Natural killer cell (primary cell): ENCODE results near the gene LRRC10B. TPM values are rescaled to one million over a fixed set of nuclear protein-coding genes. Genes with fewer than 3 reads are reported as not detected.

ENCODE experiments used
- ATAC-seq, 3 donors: fragments of 150-1000 bp in 2 of 3; fragments of 200-7000 bp in 1 of 3; cut with Tn5 transposase; 1 replicate in 1 of 3; 2 replicates in 2 of 3; pipeline ENCODE4 v1.10.0; 2021; ENCODE audit warnings: mild to moderate bottlenecking in 2 of 3, moderate library complexity in 2 of 3
- DNase-seq, 2 donors: peaks; one replicate each; pipeline versions ENCODE4 v3.0.0 to v3.0.0-alpha.2; 2013 to 2021; ENCODE audit warnings: mixed read lengths in 1 of 2
- H3K27ac ChIP-seq: one replicate; pipeline ENCODE4 v1.5.1; 2013; ENCODE audit warnings: mild to moderate bottlenecking, low read length
- H3K27me3 ChIP-seq: one replicate; pipeline ENCODE4 v1.6.1; 2013; ENCODE audit warnings: low read length; ENCODE audit not compliant: control insufficient read depth, insufficient read depth
- H3K36me3 ChIP-seq: one replicate; pipeline ENCODE4 v1.6.1; 2013; ENCODE audit warnings: low read length; ENCODE audit not compliant: control insufficient read depth, insufficient read depth
- H3K4me1 ChIP-seq: one replicate; pipeline ENCODE4 v1.6.1; 2013; ENCODE audit warnings: low read length; ENCODE audit not compliant: control insufficient read depth, insufficient read depth
- H3K4me3 ChIP-seq: one replicate; pipeline ENCODE4 v1.5.1; 2013; ENCODE audit warnings: low read length
- H3K9me3 ChIP-seq: one replicate; pipeline ENCODE4 v1.6.1; 2013; ENCODE audit warnings: low read length; ENCODE audit not compliant: control insufficient read depth, insufficient read depth
- H3K27ac Mint-ChIP-seq, 2 donors: one replicate each; pipeline ENCODE4 v1.8.0; 2022; ENCODE audit warnings: mild to moderate bottlenecking in 2 of 2, mixed read lengths in 2 of 2, moderate library complexity in 1 of 2
- H3K27me3 Mint-ChIP-seq, 2 donors: one replicate each; pipeline ENCODE4 v1.8.0; 2022; ENCODE audit warnings: low read depth in 2 of 2, mixed read lengths in 2 of 2
- H3K36me3 Mint-ChIP-seq: one replicate; pipeline ENCODE4 v1.8.0; 2022; ENCODE audit warnings: mixed read lengths
- H3K4me1 Mint-ChIP-seq, 2 donors: one replicate each; pipeline ENCODE4 v1.8.0; 2022; ENCODE audit warnings: mixed read lengths in 2 of 2
- H3K4me3 Mint-ChIP-seq: one replicate; pipeline ENCODE4 v1.8.0; 2022; ENCODE audit warnings: mild to moderate bottlenecking, moderate library complexity, mixed read lengths
- H3K9me3 Mint-ChIP-seq, 2 donors: one replicate each; pipeline ENCODE4 v1.8.0; 2022; ENCODE audit warnings: mixed read lengths in 2 of 2
- CTCF ChIP-seq: fragments of 200-600 bp; IDR thresholded peaks from one replicate; pipeline ENCODE4 v1.8.0; 2022; ENCODE audit warnings: antibody characterized with exemption
- WGBS: methylation state at CpG from one replicate; pipeline ENCODE4 v1.1.7; 2013; ENCODE audit warnings: missing lambda C conversion rate; ENCODE audit not compliant: insufficient coverage; 5-methylcytosine and 5-hydroxymethylcytosine counted together
- intact Hi-C: fragments of 100-400 bp; cut with micrococcal nuclease; formaldehyde crosslinking; loops from one replicate; pipeline ENCODE4 v1.14.2; 2022
- total RNA-seq, 4 donors: library from RNA; stranded (reverse); fragments of 120-200 nt in 1 of 4; gene quantifications; one replicate each; pipeline versions ENCODE4 v1.2.3 to v1.2.4, GENCODE V29; 2013 to 2022

Gene LRRC10B
- total RNA-seq, 3 donors from 2014 or later (not counting 1 experiment from before 2014, with no cell fraction given): not detected

- Histone ChIP-seq H3K4me3 (no peak overlapping the region), H3K4me1 (peaks cover 8% of the 10 kb centered on the region), H3K9me3 (no peaks in the 10 kb centered on the region), H3K27ac (no peak overlapping the region), H3K36me3 (peaks cover 12% of the 10 kb centered on the region), H3K27me3 (no peaks in the 10 kb centered on the region)
- Mint-ChIP-seq H3K27me3 (no peaks in the 10 kb centered on the region), H3K4me3 (no peak overlapping the region), H3K36me3 (no peaks in the 10 kb centered on the region), H3K27ac (no peak overlapping the region), H3K4me1 (peaks cover 0 to 6% of the 10 kb centered on the region in 2 donors), H3K9me3 (no peaks in the 10 kb centered on the region)
- intact Hi-C loops: no loop called here
- no peak for ATAC-seq
- 95% methylated on average over 6 of the region's 6 CpGs for WGBS
- no peak for TF ChIP-seq CTCF
- no peak for DNase-seq
These were observed 34.4 kb upstream of the LRRC10B start for GRCh38 chr11:61474013-61474643.

- 100% methylated on average over 1 of the region's 1 CpG for WGBS
- Histone ChIP-seq H3K36me3 (peaks cover 12% of the 10 kb centered on the region), H3K27me3 (no peaks in the 10 kb centered on the region), H3K9me3 (no peaks in the 10 kb centered on the region), H3K27ac (no peak overlapping the region), H3K4me3 (no peak overlapping the region), H3K4me1 (peaks cover 8% of the 10 kb centered on the region)
- DNase-seq (no peak), ATAC-seq (no peak)
- intact Hi-C loops: loop anchor here (5.0 kb wide), 1 partner anchor 257 kb away; no protein-coding TSS in a partner anchor
- H3K9me3 Mint-ChIP-seq: no peaks in the 10 kb centered on the region
- no peak overlapping the region for H3K27ac Mint-ChIP-seq
- peaks cover 0 to 6% of the 10 kb centered on the region in 2 donors for H3K4me1 Mint-ChIP-seq
- H3K27me3 Mint-ChIP-seq: peaks cover 0 to 1% of the 10 kb centered on the region in 2 donors
- H3K4me3 Mint-ChIP-seq: no peak overlapping the region
- H3K36me3 Mint-ChIP-seq: no peaks in the 10 kb centered on the region
- no peak for TF ChIP-seq CTCF
These were observed 33.1 kb upstream of the LRRC10B start for GRCh38 chr11:61475433-61475832.

DNA sequence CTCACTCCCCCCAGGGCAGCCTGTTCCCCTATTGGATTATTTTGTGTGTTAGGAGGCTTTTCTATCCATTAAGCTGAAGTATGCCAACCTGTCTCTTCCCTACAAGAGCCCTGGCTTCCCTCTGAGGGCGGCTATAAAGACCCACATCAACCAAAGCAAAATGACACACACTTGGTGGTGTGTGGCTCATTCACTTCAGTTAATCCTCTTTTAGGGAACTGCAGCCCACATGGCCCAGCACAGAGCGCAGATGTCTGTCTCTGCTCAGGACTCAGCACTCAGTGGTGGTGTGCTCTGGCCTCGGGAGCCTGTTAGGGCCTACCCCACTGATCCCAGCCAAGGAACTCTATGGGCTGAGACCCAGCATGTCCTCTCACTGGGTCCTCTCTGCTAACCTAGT, 32.2 kb upstream of the LRRC10B start:
- WGBS: 96% methylated on average over 3 of the region's 3 CpGs

More for the DNA sequence above, 32.2 kb upstream of the LRRC10B start:
- no peak for DNase-seq
- H3K27ac ChIP-seq: no peak overlapping the region
- H3K27me3 ChIP-seq: no peaks in the 10 kb centered on the region
- peaks cover 0 to 6% of the 10 kb centered on the region in 2 donors for H3K4me1 Mint-ChIP-seq
- no peaks in the 10 kb centered on the region for H3K36me3 Mint-ChIP-seq
- H3K27ac Mint-ChIP-seq: no peak overlapping the region
- H3K27me3 Mint-ChIP-seq: peaks cover 0 to 3% of the 10 kb centered on the region in 2 donors
- peaks cover 8% of the 10 kb centered on the region for H3K4me1 ChIP-seq
- intact Hi-C loops: loop anchor here (2.0 to 5.0 kb wide), 2 partner anchors 162 to 256 kb away; no protein-coding TSS in a partner anchor
- no peak overlapping the region for H3K4me3 ChIP-seq
- no peaks in the 10 kb centered on the region for H3K9me3 Mint-ChIP-seq
- no peak for TF ChIP-seq CTCF
- peaks cover 7% of the 10 kb centered on the region for H3K36me3 ChIP-seq
- no peak overlapping the region for H3K4me3 Mint-ChIP-seq
- no peaks in the 10 kb centered on the region for H3K9me3 ChIP-seq
- ATAC-seq: no peak
